OCI-LY7 (cell line): ENCODE results near the gene ZNF598. TPM values are rescaled to one million over a fixed set of nuclear protein-coding genes. Genes with fewer than 3 reads are reported as not detected.

Experiments used
- BruUV-seq: library from RNA; stranded (reverse); fragments of 400-500 nt; replicated peaks from 2 replicates; lab custom pipeline; 2021; lab: Mats Ljungman, UMichigan
- CTCF ChIA-PET: fragments of 300-600 bp; sonication (Branson Sonifier 250); formaldehyde crosslinking; loops from one replicate; lab custom pipeline; 2022; ENCODE audit warnings: antibody characterized with exemption; ENCODE audit not compliant: unreplicated experiment; lab: Charles Lee
- POLR2A ChIA-PET: fragments of 300-600 bp; sonication (Branson Sonifier 250); formaldehyde crosslinking; loops from one replicate; lab custom pipeline; 2022; ENCODE audit warnings: antibody characterized with exemption; lab: Charles Lee
- DNase-seq: peaks from one replicate; pipeline ENCODE4 v3.0.0-alpha.2; 2015; ENCODE audit warnings: low spot score
- H2AFZ ChIP-seq: fragments of 200-600 bp; sonication (generic), shearing (Covaris generic); 2 replicates; pipeline ENCODE4 v1.6.1; 2014; ENCODE audit warnings: mild to moderate bottlenecking, antibody characterized with exemption, low read length, moderate library complexity
- H3K27ac ChIP-seq: fragments of 200-600 bp; sonication (generic); 2 replicates; pipeline ENCODE4 v1.5.1; 2014; ENCODE audit warnings: mixed run types, low read depth, mild to moderate bottlenecking, moderate library complexity, low read length, inconsistent platforms; ENCODE audit not compliant: poor library complexity, severe bottlenecking
- H3K36me3 ChIP-seq: fragments of 200-600 bp; sonication (generic); 2 replicates; pipeline ENCODE4 v1.6.1; 2014; ENCODE audit warnings: mild to moderate bottlenecking, antibody characterized with exemption, low read length, moderate library complexity, mixed read lengths; ENCODE audit not compliant: insufficient read depth
- H3K4me1 ChIP-seq: fragments of 200-600 bp; sonication (generic); 2 replicates; pipeline ENCODE4 v1.5.1; 2014; ENCODE audit warnings: mild to moderate bottlenecking, low read length; ENCODE audit not compliant: insufficient read depth, poor library complexity, severe bottlenecking
- H3K4me2 ChIP-seq: fragments of 200-600 bp; sonication (generic); 2 replicates; pipeline ENCODE4 v1.6.1; 2014; ENCODE audit warnings: mild to moderate bottlenecking, low read length
- H3K4me3 ChIP-seq: fragments of 200-600 bp; sonication (generic); 2 replicates; pipeline ENCODE4 v1.5.1; 2014; ENCODE audit warnings: mild to moderate bottlenecking, low read depth, low read length; ENCODE audit not compliant: poor library complexity, severe bottlenecking
- H3K79me2 ChIP-seq: fragments of 200-600 bp; sonication (generic); 2 replicates; pipeline ENCODE4 v1.6.1; 2016; ENCODE audit warnings: low read depth, mild to moderate bottlenecking, low read length, moderate library complexity, mixed read lengths; ENCODE audit not compliant: insufficient read depth
- H3K9me2 ChIP-seq: fragments of 200-600 bp; sonication (generic); 2 replicates; pipeline ENCODE4 v1.6.1; 2016; ENCODE audit warnings: mild to moderate bottlenecking, low read length, mixed read lengths; ENCODE audit not compliant: insufficient read depth
- H3K9me3 ChIP-seq: fragments of 200-600 bp; sonication (generic); 2 replicates; pipeline ENCODE4 v1.6.1; 2014; ENCODE audit warnings: mild to moderate bottlenecking, mixed run types, low read length, mixed read lengths
- H4K20me1 ChIP-seq: fragments of 200-600 bp; sonication (generic); 2 replicates; pipeline ENCODE4 v1.6.1; 2014; ENCODE audit warnings: mild to moderate bottlenecking, antibody characterized with exemption, low read length, moderate library complexity, mixed read lengths; ENCODE audit not compliant: insufficient read depth
- EZH2phosphoT487 ChIP-seq: fragments of 200-600 bp; sonication (generic); IDR thresholded peaks from 2 replicates; pipeline ENCODE4 v1.6.1; 2018; ENCODE audit warnings: low read depth, borderline replicate concordance, mild to moderate bottlenecking, mixed run types, antibody characterized with exemption, low read length, moderate library complexity, mixed read lengths
- intact Hi-C: fragments of 100-400 bp; cut with micrococcal nuclease; formaldehyde crosslinking; loops from one replicate; pipeline ENCODE4 v1.10.0; 2022; ENCODE audit not compliant: unreplicated experiment
- total RNA-seq, 2 experiments: library from RNA; depleted of rRNA in 1 of 2; stranded (reverse); fragments of >200 nt in 1 of 2; shearing (Covaris generic) in 1 of 2; gene quantifications; 2 replicates each; pipeline ENCODE4 v1.2.3, GENCODE V29; 2014 to 2022
- TF ChIP-seq, protein P1 (sequence below): fragments of 200-600 bp; sonication (generic); conservative IDR thresholded peaks from 2 replicates; pipeline ENCODE4 v1.5.1; 2014; ENCODE audit warnings: mild to moderate bottlenecking, antibody characterized with exemption, low read length, moderate library complexity, mixed read lengths

Gene ZNF598
- total RNA-seq, 2 experiments from 2014 or later: 26.3 to 80.4 TPM

DNA sequence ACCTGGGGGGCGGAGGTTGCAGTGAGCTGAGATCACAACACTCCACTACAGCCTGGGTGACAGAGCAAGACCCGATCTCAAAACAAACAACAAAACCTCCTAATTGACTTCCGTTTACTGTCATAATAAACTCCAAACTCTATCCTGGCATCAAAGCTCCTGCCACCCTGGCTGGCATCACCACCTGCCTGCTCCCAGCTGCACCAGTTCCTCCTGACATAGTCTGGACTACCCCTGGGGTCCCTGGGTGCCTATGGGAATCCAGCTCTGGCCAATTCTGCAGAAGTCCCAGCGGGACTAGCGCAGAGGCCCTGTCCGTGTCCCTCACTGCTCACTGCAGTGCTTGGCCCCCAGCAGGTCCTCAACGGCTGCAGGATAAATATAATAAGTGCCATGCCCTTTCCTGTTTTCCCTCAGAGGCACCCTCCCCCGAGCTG is 37.3 kb upstream of the ZNF598 start:
- H3K36me3 ChIP-seq: peaks cover 22% of the 10 kb centered on the region; the same call in 1 of the 2 replicates
- H3K27ac ChIP-seq: peak overlapping the region; percentile 32
- peak overlapping the region; percentile 79; the same call in 1 of the 2 replicates for H2AFZ ChIP-seq
- H3K4me3 ChIP-seq: peak overlapping the region; percentile 99
- H3K79me2 ChIP-seq: peaks cover 12% of the 10 kb centered on the region; the same call in 1 of the 2 replicates
- no peaks in the 10 kb centered on the region for H3K9me2 ChIP-seq
- H3K4me2 ChIP-seq: peak overlapping the region; percentile 97
- ChIA-PET POLR2A (interaction anchor here (1.4 kb wide), 1 partner anchor 55 kb away, joined by 4 read pairs; no protein-coding TSS in a partner anchor), CTCF (no interaction called here)
- H3K4me1 ChIP-seq: peaks cover 20% of the 10 kb centered on the region
- intact Hi-C loops: loop anchor here (2.0 kb wide), 1 partner anchor 24 kb away; no protein-coding TSS in a partner anchor
- H3K9me3 ChIP-seq: no peaks in the 10 kb centered on the region
- BruUV-seq: no TSS peak
- DNase-seq: no peak
- no peak for TF ChIP-seq EZH2phosphoT487
- TF ChIP-seq, protein P1, sequence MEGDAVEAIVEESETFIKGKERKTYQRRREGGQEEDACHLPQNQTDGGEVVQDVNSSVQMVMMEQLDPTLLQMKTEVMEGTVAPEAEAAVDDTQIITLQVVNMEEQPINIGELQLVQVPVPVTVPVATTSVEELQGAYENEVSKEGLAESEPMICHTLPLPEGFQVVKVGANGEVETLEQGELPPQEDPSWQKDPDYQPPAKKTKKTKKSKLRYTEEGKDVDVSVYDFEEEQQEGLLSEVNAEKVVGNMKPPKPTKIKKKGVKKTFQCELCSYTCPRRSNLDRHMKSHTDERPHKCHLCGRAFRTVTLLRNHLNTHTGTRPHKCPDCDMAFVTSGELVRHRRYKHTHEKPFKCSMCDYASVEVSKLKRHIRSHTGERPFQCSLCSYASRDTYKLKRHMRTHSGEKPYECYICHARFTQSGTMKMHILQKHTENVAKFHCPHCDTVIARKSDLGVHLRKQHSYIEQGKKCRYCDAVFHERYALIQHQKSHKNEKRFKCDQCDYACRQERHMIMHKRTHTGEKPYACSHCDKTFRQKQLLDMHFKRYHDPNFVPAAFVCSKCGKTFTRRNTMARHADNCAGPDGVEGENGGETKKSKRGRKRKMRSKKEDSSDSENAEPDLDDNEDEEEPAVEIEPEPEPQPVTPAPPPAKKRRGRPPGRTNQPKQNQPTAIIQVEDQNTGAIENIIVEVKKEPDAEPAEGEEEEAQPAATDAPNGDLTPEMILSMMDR: no peak
- H4K20me1 ChIP-seq: no peaks in the 10 kb centered on the region; the same call in 1 of the 2 replicates

DNA sequence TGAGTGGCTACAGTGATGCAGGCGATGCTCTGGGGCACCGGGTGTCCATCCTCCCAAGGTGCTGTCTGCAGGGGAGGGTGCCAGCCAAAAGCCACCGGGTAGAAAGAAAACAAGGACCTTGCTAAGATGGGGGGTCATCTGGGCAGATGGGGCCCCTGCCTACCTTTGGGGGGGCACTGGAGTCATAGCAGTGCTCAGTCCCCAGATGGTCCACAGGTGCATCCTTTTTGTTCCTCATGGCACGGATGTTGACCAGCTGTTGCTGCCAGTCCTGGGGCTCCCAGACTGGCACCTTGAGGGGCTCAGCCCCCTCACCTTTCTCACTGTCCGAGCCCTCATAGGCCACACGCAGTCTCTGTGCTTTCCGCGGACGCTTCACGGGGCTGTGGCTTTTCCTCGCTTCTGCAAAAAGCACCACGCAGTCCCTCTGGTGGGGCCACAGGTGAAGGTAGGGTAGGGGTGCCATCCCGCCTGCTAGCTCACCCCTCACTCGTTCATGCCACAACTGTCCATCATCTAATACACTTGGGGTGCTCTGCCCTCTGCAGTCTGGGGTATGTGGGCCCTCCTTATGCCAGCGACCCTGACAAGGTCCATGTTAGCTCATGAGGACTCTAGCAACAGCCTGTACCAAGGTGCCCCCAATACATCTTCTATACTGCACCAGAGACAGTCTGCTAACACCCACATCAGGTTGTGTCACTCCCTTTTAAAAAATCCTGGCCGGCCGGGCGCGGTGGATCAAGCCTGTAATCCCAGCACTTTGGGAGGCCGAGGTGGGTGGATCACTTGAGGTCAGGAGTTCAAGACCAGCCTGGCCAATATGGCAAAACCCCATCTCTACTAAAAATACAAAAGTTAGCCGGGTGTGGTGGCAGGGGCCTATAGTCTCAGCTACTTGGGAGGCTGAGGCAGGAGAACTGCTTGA is 36.6 kb upstream of the ZNF598 start:
- H4K20me1 ChIP-seq: no peaks in the 10 kb centered on the region; the same call in 1 of the 2 replicates
- TF ChIP-seq, protein P1: no peak
- TF ChIP-seq EZH2phosphoT487: no peak
- peak overlapping the region; percentile 99 for H3K4me3 ChIP-seq
- H3K79me2 ChIP-seq: peaks cover 12% of the 10 kb centered on the region; the same call in 1 of the 2 replicates
- H3K27ac ChIP-seq: no peak overlapping the region
- H2AFZ ChIP-seq: no peak overlapping the region
- intact Hi-C loops: loop anchor here (2.0 kb wide), 1 partner anchor 23 kb away; no protein-coding TSS in a partner anchor
- peak overlapping the region; percentile 97 for H3K4me2 ChIP-seq
- CTCF ChIA-PET: no interaction called here
- peaks cover 20% of the 10 kb centered on the region for H3K4me1 ChIP-seq
- no peak for DNase-seq
- no peaks in the 10 kb centered on the region for H3K9me3 ChIP-seq
- BruUV-seq: no TSS peak
- H3K9me2 ChIP-seq: no peaks in the 10 kb centered on the region
- H3K36me3 ChIP-seq: peaks cover 19% of the 10 kb centered on the region; the same call in 1 of the 2 replicates
- POLR2A ChIA-PET: interaction anchor here (1.4 kb wide), 1 partner anchor 54 kb away, joined by 4 read pairs; no protein-coding TSS in a partner anchor
